ENCODE results near the gene TSHR. TPM values are rescaled to one million over a fixed set of nuclear protein-coding genes. Genes with fewer than 3 reads are reported as not detected.

The TSHR gene
- total and polyA plus RNA-seq, 2 of the 4 experiments (the other 2 are of a cell fraction): not detected

GRCh38 chr14:80996049-80996901, 40.9 kb downstream of the TSHR start:
- no peak overlapping the region for H2AFZ ChIP-seq (replicated peaks; ENCODE audit: low read length, poor library complexity)

More at GRCh38 chr14:80996049-80996901, 40.9 kb downstream of the TSHR start:
- CTCF ChIA-PET: interaction anchor here (0.7 to 2.3 kb wide), 8 partner anchors 9 to 469 kb away, joined by 3 to 22 read pairs (median 4); partner anchors contain the start of gene TSHR
- peak overlapping the region; percentile 54; the same call in 1 of the 2 replicates for H3K4me2 ChIP-seq (ENCODE audit: low read depth, low read length)
- POLR2A ChIA-PET (ENCODE audit: unreplicated experiment): no interaction called here
- no peak overlapping the region for H3K14ac ChIP-seq (replicated peaks; ENCODE audit: low read depth, low read length)
- no peaks in the 10 kb centered on the region for H3K9me1 ChIP-seq (ENCODE audit: insufficient read depth, low read length)
- intact Hi-C loops (cut with micrococcal nuclease): loop anchor here (1.0 to 2.0 kb wide), 4 partner anchors 168 to 468 kb away; no protein-coding TSS in a partner anchor
- H3K9ac ChIP-seq (ENCODE audit: low read depth, low read length): no peak overlapping the region
- H3K9me3 ChIP-seq (ENCODE audit: control insufficient read depth, insufficient read depth, low read length): no peaks in the 10 kb centered on the region
- TF ChIP-seq RAD21 (IDR thresholded peaks at IDR 0.05; ENCODE audit: low read length) (peak; percentile 48), ELK1 (IDR thresholded peaks at IDR 0.05; ENCODE audit: borderline replicate concordance, low read depth, low read length) (no peak), NFE2L2 (IDR thresholded peaks at IDR 0.05; ENCODE audit: low read depth, low read length) (no peak), MAFK (IDR thresholded peaks at IDR 0.05; ENCODE audit: low read depth, low read length) (no peak), CEBPB (IDR thresholded peaks at IDR 0.05; ENCODE audit: low read depth, low read length) (peak; percentile 89), FOS (IDR thresholded peaks at IDR 0.05; ENCODE audit: low read depth, low read length) (peak; percentile 45), SMC3 (IDR thresholded peaks at IDR 0.05; ENCODE audit: low read depth, low read length) (peak; percentile 69)
- TF ChIP-seq, protein P1, sequence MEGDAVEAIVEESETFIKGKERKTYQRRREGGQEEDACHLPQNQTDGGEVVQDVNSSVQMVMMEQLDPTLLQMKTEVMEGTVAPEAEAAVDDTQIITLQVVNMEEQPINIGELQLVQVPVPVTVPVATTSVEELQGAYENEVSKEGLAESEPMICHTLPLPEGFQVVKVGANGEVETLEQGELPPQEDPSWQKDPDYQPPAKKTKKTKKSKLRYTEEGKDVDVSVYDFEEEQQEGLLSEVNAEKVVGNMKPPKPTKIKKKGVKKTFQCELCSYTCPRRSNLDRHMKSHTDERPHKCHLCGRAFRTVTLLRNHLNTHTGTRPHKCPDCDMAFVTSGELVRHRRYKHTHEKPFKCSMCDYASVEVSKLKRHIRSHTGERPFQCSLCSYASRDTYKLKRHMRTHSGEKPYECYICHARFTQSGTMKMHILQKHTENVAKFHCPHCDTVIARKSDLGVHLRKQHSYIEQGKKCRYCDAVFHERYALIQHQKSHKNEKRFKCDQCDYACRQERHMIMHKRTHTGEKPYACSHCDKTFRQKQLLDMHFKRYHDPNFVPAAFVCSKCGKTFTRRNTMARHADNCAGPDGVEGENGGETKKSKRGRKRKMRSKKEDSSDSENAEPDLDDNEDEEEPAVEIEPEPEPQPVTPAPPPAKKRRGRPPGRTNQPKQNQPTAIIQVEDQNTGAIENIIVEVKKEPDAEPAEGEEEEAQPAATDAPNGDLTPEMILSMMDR (conservative IDR thresholded peaks at IDR 0.05; ENCODE audit: low read depth, low read length): peak; percentile 75
- in situ Hi-C loops (cut with MboI; ENCODE audit: low sequenced_read_pairs): loop anchor here (10.0 kb wide), 1 partner anchor 169 kb away; no protein-coding TSS in a partner anchor
- no peak overlapping the region for H2BK5ac ChIP-seq (ENCODE audit: low read depth, low read length, poor library complexity, severe bottlenecking)
- no peak overlapping the region for H2BK120ac ChIP-seq (ENCODE audit: low read depth, low read length)
- H3K27ac ChIP-seq (ENCODE audit: insufficient read depth, low read length): no peak overlapping the region
- no peak overlapping the region for H3K18ac ChIP-seq (ENCODE audit: low read depth, low read length)
- no peak overlapping the region for H4K91ac ChIP-seq (ENCODE audit: insufficient read depth, low read depth, low read length)
- WGBS, 2 experiments (ENCODE audit: extremely low coverage in 2 of 2, insufficient read length in 1 of 2): 40% methylated on average over 1 of the region's 13 CpGs; no CpG with 5 or more reads in 1 of the 2 experiments
- H3K79me1 ChIP-seq (ENCODE audit: low read depth in 1 of 2, low read length in 2 of 2): no peaks in the 10 kb centered on the region
- no peak overlapping the region for H3K56ac ChIP-seq (ENCODE audit: extremely low read depth, insufficient read depth, low read length)
- no peaks in the 10 kb centered on the region for H4K20me1 ChIP-seq (ENCODE audit: insufficient read depth, low read length)
- H3K4me3 ChIP-seq (ENCODE audit: insufficient read depth, low read depth, low read length): no peak overlapping the region
- H3K27me3 ChIP-seq (ENCODE audit: control insufficient read depth, insufficient read depth, low read length): peaks cover 4% of the 10 kb centered on the region
- H3K36me3 ChIP-seq (ENCODE audit: control insufficient read depth, insufficient read depth, low read length): no peaks in the 10 kb centered on the region
- H2BK20ac ChIP-seq (ENCODE audit: low read depth, low read length): no peak overlapping the region
- H4K5ac ChIP-seq (ENCODE audit: low read depth, low read length): no peak overlapping the region
- BruUV-seq (replicated peaks): no TSS peak
- no peak overlapping the region for H4K8ac ChIP-seq (ENCODE audit: low read depth in 2 of 2, low read length in 2 of 2)
- H3K23ac ChIP-seq (ENCODE audit: low read depth, low read length): no peak overlapping the region
- DNase-seq (peak; percentile 84), ATAC-seq (ENCODE audit: low read depth) (peak; percentile 99)
- H2AK5ac ChIP-seq (ENCODE audit: low read depth, low read length): no peak overlapping the region
- dilution Hi-C loops (cut with HindIII; ENCODE audit: low sequenced_read_pairs, unreplicated experiment): no loop called here
- no peak overlapping the region for H3K4ac ChIP-seq (ENCODE audit: low read depth, low read length)
- no peaks in the 10 kb centered on the region for H3K4me1 ChIP-seq (ENCODE audit: control insufficient read depth, insufficient read depth, low read length)
- no peak overlapping the region for H2AK9ac ChIP-seq (replicated peaks; ENCODE audit: low read depth, low read length, poor library complexity)
- no peak overlapping the region for H2BK15ac ChIP-seq (ENCODE audit: low read depth, low read length)
